ENCODE data around the gene STXBP5L.

STXBP5L gene

DNA sequence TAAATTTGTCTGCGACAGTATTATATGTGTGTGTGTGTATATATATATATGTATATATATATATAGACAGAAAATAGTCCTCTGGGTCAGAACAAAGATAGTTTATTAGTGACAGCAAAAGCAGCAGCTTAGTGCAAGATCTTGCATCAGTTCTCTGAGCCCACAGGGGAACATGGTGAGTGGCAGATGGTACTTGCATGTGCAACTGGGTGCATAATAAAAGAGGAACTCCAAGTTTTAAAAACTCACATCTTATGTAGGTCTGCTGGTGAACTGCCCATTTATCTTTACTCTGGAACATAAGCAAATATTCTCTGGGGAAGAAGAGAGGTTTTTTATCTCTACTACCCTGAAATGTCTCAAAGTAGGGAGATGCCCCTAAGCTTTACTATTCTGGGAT, 361.4 kb downstream of the STXBP5L start:
- ATAC-seq = no peak
- TF ChIP-seq CREB5 (CRISPR knock-in tag; IDR thresholded peaks at IDR 0.05; ENCODE audit: low read depth) (no peak), ARNTL (CRISPR knock-in tag; IDR thresholded peaks at IDR 0.05; ENCODE audit: borderline replicate concordance, low read depth) (no peak), SNAI2 (CRISPR knock-in tag; IDR thresholded peaks at IDR 0.05) (no peak), RARB (CRISPR knock-in tag; IDR thresholded peaks at IDR 0.05) (no peak), ISL1 (CRISPR knock-in tag; IDR thresholded peaks at IDR 0.05) (no peak), GLIS3 (CRISPR knock-in tag; IDR thresholded peaks at IDR 0.05) (no peak), OSR1 (CRISPR knock-in tag; IDR thresholded peaks at IDR 0.05) (no peak), ZFP30 (CRISPR knock-in tag; IDR thresholded peaks at IDR 0.05) (no peak), ESRRG (CRISPR knock-in tag; IDR thresholded peaks at IDR 0.05) (no peak), BACH2 (CRISPR knock-in tag; IDR thresholded peaks at IDR 0.05; ENCODE audit: borderline replicate concordance) (no peak), TCF4 (CRISPR knock-in tag; IDR thresholded peaks at IDR 0.05; ENCODE audit: borderline replicate concordance) (no peak), ZNF565 (CRISPR knock-in tag; conservative IDR thresholded peaks at IDR 0.05; ENCODE audit: low read depth) (no peak), ZNF70 (CRISPR knock-in tag; IDR thresholded peaks at IDR 0.05) (no peak), TSHZ2 (CRISPR knock-in tag; IDR thresholded peaks at IDR 0.05) (no peak), ZC3H10 (CRISPR knock-in tag; IDR thresholded peaks at IDR 0.05) (no peak)
- TF ChIP-seq, protein P1, sequence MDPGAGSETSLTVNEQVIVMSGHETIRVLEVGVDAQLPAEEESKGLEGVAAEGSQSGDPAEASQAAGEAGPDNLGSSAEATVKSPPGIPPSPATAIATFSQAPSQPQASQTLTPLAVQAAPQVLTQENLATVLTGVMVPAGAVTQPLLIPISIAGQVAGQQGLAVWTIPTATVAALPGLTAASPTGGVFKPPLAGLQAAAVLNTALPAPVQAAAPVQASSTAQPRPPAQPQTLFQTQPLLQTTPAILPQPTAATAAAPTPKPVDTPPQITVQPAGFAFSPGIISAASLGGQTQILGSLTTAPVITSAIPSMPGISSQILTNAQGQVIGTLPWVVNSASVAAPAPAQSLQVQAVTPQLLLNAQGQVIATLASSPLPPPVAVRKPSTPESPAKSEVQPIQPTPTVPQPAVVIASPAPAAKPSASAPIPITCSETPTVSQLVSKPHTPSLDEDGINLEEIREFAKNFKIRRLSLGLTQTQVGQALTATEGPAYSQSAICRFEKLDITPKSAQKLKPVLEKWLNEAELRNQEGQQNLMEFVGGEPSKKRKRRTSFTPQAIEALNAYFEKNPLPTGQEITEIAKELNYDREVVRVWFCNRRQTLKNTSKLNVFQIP (CRISPR knock-in tag; IDR thresholded peaks at IDR 0.05; ENCODE audit: borderline replicate concordance, low read depth) = no peak
- TF ChIP-seq, protein P2, sequence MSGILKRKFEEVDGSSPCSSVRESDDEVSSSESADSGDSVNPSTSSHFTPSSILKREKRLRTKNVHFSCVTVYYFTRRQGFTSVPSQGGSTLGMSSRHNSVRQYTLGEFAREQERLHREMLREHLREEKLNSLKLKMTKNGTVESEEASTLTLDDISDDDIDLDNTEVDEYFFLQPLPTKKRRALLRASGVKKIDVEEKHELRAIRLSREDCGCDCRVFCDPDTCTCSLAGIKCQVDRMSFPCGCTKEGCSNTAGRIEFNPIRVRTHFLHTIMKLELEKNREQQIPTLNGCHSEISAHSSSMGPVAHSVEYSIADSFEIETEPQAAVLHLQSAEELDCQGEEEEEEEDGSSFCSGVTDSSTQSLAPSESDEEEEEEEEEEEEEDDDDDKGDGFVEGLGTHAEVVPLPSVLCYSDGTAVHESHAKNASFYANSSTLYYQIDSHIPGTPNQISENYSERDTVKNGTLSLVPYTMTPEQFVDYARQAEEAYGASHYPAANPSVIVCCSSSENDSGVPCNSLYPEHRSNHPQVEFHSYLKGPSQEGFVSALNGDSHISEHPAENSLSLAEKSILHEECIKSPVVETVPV (CRISPR knock-in tag; IDR thresholded peaks at IDR 0.05) = no peak
- TF ChIP-seq, protein P3, sequence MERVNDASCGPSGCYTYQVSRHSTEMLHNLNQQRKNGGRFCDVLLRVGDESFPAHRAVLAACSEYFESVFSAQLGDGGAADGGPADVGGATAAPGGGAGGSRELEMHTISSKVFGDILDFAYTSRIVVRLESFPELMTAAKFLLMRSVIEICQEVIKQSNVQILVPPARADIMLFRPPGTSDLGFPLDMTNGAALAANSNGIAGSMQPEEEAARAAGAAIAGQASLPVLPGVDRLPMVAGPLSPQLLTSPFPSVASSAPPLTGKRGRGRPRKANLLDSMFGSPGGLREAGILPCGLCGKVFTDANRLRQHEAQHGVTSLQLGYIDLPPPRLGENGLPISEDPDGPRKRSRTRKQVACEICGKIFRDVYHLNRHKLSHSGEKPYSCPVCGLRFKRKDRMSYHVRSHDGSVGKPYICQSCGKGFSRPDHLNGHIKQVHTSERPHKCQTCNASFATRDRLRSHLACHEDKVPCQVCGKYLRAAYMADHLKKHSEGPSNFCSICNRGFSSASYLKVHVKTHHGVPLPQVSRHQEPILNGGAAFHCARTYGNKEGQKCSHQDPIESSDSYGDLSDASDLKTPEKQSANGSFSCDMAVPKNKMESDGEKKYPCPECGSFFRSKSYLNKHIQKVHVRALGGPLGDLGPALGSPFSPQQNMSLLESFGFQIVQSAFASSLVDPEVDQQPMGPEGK (CRISPR knock-in tag; IDR thresholded peaks at IDR 0.05; ENCODE audit: borderline replicate concordance) = no peak

- no peak for TF ChIP-seq GLIS3 (CRISPR knock-in tag; IDR thresholded peaks at IDR 0.05)
- TF ChIP-seq ISL1 (CRISPR knock-in tag; IDR thresholded peaks at IDR 0.05) = no peak
- TF ChIP-seq ZFP3 (CRISPR knock-in tag; IDR thresholded peaks at IDR 0.05) = no peak
- no peak for TF ChIP-seq PPARA (CRISPR knock-in tag; IDR thresholded peaks at IDR 0.05; ENCODE audit: borderline replicate concordance)
- no peak for TF ChIP-seq OSR1 (CRISPR knock-in tag; IDR thresholded peaks at IDR 0.05)
- TF ChIP-seq ZNF565 (CRISPR knock-in tag; conservative IDR thresholded peaks at IDR 0.05; ENCODE audit: low read depth) = no peak
- no peak for TF ChIP-seq TSHZ2 (CRISPR knock-in tag; IDR thresholded peaks at IDR 0.05)
- TF ChIP-seq RARB (CRISPR knock-in tag; IDR thresholded peaks at IDR 0.05) = no peak
- TF ChIP-seq ZFP30 (CRISPR knock-in tag; IDR thresholded peaks at IDR 0.05) = no peak
- TF ChIP-seq ZC3H10 (CRISPR knock-in tag; IDR thresholded peaks at IDR 0.05) = no peak
- TF ChIP-seq ZNF70 (CRISPR knock-in tag; IDR thresholded peaks at IDR 0.05) = no peak
- no peak for TF ChIP-seq CSDC2 (CRISPR knock-in tag; IDR thresholded peaks at IDR 0.05)
- TF ChIP-seq, protein P1 (CRISPR knock-in tag; IDR thresholded peaks at IDR 0.05; ENCODE audit: borderline replicate concordance, low read depth) = no peak
- no peak for TF ChIP-seq BACH2 (CRISPR knock-in tag; IDR thresholded peaks at IDR 0.05; ENCODE audit: borderline replicate concordance)
- ATAC-seq = no peak
These were observed 366.4 kb downstream of the STXBP5L start for GRCh38 chr3:121274411-121274810.

All from SK-N-SH treated with all-trans-retinoic acid at 6 μM for 48 hours (cell line).